RKO (cell line): ENCODE data around the gene AHDC1.

Source experiments
- DNase-seq: peaks from one replicate; pipeline ENCODE4 v3.0.0-alpha.2; 2016; ENCODE audit warnings: low spot score

AHDC1 gene

DNA sequence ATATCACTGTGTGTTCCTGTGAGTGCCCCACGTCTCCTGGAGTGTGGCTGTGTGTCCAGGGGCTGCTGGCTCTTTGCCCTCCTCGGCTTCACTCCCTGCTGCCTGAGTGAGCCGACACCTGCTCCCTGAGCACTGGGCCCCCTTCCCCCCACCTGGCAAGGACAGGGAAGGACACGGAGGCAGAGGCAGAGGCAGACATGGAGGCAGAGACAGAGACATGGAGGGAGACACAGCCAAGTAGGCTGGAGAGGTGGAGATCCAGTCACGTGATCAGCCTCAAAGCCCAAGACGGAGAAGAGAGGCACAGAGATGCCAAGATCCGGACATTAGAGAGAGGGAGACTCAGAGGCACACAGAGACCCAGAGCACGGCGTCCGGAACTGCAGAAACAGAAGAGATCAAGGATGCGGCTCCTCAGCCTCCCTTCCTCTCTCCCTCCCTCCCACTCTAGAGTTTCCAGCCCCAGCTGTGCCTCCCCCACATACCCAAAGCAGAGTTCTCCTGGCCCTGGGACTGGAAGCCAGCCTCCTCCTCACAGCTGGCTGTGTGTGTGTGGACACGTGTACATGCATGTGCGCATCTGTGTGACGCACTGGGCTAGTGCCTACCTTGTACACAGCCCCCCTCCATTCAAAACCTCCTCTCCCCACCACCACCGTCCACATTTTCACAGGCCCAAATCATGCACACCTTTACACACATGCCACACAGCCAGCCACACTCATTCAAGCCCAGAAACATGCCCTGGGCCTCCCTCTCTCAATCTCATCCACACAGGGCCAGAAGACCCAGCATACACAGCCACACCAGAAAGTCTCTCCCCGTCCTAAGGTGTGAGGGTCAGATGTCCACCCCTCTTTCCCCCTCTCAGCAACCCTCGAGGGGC lies 74.9 kb downstream of the AHDC1 start:
- no peak for DNase-seq

DNA sequence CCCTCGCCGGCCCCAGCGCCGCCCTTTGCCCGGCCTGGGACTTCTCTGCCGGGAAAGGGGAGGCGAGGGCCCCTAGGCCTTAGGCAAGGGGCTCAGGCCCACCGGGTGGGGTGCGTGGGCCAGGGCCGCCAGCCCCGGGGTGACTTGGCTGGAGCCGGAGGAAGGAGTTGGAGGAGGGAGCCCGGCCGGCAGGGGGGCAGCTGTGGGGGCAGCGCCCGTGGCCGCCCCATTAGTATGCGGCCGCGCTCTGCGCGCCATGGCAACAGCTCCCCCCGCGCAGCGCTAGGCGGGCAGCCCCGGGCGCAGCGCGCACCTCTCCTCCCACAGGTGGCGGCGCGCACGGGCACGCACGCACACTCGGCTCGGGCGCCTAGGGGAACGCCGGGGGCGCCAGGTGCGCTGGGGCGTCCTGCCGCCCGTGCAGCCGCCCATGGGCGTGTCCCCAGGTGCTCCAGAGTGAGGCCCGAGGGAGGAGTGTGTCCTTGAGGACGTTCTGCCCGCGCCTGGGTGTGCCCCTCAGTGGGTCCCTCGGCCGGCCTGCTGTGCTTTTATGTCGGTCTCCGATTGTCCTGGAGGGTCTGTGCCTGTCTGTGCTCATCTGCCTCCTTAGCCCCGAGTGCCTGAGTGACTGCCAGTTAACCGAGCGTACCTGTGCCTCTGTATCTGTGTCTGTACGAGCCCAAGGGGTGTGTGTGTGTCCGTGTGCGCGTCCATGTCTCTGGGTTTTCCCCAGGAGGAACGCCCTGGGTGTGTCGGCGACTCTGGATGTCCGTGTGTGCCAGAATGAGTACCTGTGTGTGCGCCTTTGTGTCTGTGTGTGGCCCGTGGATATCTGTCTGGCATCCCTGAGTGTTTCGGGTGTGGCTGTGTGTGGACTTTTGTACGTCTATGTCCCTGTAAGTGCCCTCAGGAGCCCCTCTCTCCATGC lies 75.8 kb downstream of the AHDC1 start:
- DNase-seq, result no peak

DNA sequence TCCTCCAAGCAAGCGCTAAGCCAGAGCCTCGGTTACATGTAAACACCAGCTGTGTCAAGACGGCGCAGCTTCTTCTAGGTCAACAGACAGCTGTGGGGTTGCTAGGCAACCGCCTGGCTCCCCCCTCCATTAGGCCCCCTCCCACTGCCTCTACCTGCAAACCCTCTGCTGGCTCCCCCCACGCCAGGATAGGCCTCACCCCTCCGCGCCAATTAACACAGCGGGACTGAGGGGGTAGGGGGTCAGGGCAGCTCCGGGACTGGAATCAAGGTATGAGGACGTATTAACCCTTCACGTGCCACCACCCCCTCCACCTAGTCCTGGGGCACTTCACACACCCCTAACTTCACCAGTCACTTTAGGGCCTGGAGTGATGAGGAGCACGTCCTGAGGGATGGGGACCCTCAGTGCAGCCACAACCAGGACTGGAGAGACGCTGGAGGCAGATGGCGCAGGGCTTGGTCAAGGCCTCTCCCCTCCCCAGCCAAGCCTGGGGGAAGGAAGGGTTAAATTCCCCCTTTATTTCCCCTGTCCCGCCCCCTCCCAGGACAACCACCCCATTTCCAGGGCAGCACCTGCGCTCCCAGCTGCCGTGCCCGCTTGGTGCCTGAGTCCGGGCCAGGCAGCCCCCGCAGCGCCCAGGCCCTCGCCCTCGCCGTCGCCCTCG lies 76.6 kb downstream of the AHDC1 start:
- no peak for DNase-seq

DNA sequence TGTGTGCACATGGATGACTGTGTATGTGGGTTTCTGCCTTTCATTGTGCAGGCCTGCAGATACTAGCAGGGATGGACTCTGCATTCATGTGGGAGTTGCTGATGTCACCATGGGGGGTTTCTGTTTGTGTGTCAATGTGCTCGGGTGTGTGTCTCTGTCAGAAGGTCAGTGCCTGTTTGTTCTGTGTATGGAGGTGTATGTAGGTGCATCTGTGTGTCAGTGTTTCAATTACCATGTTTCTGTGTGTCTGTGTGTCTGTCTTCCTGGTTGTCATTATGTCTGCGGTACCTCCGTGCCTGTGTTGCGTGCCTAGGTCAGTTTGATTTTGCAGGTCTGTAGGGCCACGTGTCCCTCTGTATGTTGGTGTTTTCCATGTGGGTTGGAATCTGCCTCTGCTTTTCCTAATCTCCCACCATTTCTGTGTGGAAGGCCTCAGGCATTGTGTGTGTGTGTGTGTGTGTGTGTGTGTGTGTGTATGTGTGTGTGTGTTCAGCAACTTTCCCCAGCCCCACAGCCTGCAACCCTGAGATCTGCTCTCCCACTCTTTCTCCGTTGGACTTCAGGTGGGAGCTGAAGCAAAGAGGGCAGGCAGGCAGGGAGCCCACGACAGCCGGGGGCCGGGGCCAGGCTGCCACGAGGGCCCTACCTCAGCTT lies 77.2 kb downstream of the AHDC1 start:
- no peak for DNase-seq

DNA sequence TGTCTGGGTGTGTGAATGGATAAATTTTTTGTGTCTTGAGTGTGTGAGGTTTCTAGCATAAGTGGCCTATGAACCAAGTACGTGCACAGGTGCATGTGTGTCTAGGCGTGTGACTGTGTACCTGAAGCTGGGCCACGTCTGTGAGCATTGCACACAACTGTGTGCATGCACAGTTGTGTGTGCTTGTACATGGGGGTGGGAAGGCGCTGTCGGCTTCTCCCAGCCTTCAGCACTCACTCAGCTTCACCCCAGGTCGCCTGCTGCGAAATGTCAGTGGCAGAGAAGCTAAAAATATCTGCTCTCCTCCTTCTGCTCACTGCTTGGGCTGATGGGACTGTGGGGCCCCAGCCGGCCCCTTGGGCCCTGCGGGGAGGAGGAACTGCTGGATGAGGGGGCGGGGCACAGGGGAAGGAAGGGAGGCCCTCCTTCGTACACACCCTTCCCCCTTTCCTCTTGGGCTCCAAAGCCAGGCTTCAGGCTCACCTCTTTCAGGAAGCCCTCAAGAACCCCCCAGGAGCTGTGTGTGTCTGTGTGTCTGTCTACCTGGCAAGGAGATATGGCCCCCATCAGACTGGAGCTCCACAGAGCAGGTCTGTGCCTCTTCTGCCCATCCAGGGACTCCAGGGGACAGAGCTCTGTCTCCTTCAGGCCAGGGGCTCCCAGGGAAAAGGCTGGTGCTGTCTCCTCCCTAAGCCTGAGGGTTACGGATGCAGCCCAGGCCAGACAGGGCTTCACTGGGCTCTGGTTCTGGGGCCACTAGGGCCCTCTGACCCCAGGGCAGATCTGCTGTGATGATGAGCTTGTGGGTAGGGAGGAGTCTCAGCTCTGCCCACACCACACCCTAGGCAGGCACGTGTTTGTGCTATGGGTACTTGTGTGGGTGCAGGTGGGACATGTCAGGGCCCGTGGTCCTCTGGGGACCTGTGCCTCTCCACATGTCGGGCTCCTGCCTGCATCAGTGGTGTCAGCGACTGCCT lies 78.4 kb downstream of the AHDC1 start:
- no peak for DNase-seq

DNA sequence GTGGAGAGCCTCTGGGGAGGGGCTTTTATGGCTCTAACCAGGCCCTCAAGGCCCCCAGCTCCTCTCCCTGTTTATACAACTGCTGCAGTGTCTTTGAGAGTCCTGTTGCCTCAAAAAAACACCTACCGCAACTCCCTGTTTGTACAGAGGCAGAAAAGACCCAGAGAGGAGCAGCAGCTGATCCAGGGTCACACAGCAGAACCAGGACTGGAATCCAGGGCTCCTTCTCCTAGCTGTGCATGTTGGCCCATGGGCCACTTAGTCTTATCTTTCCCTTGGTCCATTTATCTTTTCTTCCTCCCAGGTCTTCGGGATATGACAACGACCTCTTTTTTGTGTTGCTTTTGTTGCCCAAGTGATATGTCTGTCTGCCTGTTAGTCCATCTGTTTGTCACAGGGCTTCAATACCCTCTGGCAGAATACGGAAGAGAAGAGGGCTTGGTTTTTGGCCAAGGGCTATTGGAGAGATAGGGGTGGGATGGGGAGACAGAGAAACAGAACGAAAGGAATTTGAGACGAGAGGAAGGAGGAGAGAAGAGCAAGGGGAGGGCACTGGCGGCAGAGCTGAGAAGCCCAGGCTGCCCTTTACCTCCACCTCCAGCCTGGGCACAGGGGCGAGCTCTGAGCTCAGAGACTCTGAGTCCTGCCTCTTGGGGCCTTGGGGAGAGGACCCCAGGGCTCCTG lies 80.5 kb downstream of the AHDC1 start:
- DNase-seq, result no peak

DNA sequence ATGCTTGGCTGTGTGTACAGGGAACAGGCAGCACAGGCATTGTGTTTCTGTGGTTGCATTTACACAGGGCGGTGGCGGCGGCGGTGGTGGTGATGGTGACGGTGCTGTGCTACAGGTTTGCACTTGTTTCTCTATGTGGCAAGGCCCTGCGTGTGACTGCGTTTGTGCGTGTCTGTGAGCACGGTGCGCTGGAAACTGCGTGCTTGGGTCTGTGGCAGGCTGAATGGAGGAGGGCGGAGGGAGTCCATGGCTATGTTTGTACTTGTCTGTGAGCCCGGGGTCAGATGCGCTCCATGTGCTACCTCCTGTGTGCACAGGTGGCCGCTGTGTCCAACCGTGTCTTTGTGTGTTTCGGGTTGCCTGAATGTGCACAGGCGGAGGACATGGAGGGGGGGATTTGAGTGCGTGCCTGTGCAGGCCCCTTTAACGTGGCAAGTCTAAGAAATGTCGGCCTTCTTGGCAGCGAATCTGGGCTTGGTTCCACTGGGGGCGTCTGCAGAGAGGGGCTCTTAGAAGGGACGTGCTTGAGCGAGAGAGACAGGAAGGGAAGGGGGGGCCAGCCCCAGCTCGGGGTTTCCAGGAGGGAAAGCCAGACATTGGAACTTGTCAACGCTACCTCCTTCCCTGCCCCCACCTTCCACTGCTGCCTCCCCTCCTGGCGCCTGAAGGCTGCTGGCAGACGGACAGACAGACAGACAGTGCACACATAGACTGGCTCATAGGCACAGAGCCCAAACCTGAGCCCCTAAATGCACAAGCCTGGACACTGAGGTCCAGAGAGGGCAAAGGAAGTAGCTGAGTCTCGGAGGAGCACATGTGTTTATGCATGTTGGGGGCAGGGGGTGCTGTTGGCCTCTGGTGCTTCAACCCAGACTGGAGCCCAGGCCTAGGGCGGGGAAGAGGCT lies 81.3 kb downstream of the AHDC1 start:
- no peak for DNase-seq

DNA sequence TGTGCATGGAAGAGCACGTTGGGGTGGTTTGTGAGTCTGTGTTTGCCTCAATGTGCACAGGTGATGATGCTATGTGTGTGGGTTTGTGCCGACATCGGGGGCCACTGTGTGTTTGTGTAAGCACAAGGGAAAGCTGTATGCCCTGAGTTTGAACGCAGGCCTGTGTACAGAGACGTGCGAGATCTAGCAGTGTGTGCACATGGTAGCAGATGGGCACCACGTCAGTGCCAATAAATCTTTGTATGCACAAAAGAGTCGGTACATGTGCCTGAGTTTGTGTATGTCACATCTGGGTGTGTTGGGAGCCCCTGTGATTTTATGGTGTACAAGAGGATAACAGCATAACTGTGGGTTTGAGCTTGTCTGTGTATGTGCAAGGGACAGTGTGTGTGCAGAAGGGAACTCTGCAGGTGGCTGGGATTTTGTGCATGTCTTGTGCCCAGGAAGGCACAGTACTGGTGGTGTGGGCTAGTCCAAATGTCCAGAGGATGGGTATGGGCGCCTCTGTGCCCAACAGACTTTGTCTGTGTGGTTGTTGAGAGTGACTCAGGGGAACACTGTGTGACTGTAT lies 82.0 kb downstream of the AHDC1 start:
- no peak for DNase-seq

DNA sequence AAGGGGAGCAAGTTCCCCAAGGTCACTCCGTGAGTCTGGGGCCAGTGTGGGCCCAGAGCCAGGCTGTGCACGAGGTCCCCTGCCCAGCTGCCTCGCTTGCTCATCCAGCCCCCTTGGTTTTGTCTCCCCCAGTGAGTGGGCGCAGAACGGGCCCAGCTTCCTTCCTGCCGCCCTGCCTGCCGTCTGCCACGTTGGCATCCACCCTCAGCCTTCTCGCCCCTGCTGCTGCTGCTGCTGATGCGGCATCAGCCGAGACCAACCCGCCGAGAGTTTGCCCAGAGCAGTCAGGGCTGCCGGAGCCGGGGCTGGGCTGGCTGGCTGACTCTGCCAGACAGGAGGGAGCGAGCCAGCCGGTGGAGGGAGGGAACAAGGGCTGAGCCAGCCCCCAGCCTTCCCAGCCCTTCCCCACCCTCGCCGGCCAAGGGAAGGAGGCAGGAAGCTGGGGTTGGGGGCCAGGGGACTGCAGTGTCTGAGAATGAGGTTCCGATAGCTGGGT lies 82.6 kb downstream of the AHDC1 start:
- DNase-seq, result no peak

DNA sequence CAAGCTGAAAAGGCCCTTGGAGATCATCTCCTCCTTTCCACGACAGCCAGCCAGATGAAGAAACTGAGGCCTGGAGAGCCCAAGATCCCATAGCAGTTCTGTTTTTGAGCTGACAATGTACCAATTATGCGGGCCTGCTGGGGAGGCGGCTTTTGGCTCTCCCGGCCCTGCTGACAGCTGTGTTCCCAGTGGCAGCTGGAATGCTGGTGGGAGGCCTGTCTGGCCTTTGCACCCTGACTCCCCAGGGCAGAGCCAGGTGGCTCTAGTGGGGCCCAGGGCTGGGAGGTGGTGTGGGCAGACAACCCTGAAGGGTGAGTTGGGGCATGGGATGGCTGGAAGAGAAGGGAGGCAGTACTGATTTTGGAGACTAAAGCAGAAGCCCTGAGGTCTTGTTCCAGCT lies 83.3 kb downstream of the AHDC1 start:
- no peak for DNase-seq

DNA sequence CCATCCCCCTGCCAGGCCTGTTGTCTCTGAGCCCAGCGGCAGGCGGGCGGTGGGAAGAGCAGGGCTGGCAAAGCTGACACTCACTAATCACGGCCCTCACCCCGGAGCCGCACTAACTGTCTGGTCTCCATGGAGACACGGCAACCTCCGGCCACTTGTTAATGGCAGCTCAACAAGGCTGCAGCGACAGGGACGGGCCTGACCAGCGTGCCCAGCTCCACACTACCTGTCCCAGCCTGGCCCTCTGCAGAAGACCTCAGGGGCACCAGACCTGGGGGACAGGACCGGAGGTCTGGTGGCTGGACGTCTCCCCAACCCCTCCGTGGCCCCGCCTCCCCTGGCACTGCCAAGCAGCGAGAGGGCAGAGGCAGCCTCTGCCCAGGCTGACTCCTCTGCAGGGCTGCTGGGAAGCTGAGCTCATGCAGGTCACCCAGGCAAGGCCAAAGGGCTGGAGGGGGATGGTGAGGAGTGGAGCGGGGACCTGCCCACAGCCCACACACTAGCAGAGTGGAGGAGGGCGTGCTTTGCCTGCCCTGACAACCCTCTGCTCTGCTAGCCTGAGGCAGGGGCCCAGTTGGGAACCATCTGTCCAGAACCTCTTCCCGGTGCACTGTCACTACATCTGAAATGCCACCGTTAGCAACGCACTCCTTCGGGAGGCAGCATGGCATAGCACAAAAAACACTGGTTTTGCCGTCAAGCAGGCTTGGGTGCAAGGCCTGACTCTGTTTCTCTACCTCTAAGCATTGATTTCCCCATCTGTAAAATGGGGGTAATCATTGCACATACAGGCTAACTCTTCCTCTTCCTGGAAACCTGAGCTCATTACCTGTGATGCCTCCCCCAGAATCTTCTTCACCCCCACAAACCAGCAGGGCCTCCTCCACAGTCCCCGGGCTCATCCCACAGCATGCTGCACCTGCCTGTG lies 84.3 kb downstream of the AHDC1 start:
- DNase-seq, result no peak

DNA sequence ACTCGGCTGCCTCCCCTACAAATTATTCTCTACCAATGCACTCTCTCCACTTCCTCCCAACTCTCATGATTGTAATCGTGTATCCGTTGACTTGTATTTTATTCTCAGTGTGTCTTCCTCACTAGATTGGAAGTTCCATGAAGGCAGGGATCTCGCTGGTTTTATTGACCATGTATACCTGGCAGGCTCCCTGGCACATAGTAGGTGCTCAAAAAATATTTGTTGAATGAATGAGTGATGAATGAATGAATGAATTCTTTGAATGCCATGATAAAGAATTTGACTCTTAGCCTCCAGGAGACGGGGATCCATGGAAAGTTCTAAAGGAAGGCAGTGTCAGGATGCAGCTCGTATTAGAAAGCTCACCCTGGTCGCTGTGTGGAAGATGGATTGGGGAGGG lies 85.1 kb downstream of the AHDC1 start:
- DNase-seq, result no peak

DNA sequence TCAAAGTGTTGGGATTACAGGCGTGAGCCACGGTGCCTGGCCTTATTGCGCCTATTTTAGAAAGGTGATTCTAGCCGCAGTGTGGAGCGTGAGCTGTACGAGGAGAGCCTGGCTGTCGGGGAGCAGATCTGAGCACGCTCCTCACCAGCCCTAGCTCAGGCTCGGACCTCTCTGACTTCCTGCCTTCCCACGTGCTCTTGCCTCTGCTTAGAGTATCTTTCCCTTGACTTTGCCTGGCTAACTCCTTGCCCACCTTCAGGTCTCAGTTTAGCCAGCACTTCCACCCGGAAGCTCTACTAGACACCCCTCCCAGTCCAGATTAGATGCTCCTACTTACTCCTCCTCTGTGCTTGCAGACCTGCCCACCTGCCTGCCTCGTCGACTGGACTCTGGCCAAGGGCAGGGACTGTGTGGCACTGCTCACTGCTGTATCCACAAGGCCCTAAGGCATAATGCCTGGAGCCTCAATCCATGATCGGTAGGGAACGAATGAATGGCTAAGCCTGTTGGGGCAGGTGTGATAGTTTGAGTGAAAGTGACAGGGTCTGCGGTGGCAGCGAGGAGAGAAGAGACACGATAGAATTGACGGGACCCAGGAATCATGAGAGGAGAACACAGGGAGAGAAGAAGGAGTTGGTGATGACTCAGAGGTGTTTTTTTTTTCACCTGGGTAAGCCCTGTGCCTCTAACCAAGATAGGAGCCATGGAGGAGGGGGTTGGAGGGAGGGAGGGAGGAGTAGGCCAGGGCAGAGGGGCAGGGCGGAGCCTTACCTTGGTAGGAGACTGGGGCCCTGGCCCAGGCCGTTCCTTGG lies 85.8 kb downstream of the AHDC1 start:
- DNase-seq, result no peak

DNA sequence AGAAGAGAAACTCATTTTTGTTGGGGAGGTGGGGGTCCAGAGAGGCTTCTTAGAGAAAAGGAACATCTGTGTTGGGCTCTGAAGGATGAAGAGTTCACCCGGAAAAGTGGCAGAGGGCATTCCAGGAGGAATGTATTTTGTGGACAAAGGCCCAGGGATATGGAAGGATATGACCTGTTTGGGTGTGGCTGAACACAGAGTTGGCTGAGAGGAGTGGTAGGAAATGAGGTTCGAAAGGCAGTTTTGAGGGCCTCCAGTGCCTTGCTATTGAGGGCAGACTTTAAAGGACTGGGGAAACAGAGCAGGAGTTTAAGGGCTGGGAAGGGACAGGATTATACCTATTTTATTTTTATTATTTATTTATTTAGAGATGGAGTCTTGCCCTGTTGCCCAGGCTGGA lies 86.6 kb downstream of the AHDC1 start:
- DNase-seq, result no peak

DNA sequence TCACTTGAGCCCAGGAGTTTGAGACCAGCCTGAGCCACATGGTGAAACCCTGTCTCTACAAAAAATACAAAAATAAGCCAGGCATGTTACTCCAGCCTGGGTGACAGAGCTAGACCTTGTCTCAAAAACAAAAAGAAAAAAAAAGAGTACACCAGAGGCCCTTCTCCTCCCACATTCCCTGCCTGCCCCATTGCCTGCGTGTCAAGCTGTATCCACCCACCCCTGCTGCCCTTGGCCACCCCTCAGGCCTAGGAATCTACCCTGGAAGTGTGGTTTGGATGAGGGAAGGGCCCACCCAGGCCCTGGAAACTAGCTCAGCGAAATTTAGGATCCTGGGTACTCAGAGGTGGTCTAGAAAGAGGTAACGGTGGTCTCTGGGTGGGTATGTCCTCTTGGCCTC lies 88.3 kb downstream of the AHDC1 start:
- no peak for DNase-seq

DNA sequence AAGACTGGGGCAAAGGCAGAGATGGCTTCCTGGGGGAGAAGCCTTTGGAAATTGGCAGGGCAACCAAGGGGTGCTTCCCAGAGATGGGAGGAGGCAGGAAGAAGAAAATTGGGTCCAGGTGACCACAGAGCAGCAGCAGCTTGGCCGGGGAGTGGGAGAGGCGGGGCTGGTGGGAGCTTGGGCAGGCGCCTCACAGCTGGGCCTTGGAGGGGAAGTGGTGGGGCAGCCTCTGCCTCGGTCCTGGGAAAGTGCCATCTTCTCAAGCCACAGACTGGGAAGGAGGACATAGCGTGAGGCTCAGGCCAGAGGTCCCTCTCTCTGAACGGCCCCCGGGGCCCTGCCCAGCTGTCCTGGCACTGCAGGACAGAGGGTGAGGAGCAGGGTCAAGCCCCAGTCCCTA lies 90.0 kb downstream of the AHDC1 start:
- DNase-seq, result no peak

DNA sequence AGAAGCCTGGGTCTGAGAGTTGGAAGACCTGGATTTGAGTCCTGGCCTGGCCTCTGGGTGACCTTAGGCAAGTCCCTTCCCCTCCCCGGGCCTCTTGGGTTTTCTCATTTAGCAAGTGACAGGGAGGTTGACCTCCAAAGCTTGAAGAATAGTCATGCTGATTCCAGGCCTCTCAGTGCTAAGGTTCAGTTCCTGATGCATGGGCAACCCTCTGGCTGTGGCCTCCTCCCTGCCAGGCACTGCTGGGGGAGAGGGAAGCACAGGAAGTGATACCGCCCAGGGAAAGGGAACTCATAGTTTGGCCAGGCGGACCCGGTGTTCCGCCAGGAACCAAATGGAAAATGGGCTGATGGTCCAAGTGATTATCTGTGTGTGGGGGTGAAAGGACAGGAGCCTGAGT lies 90.4 kb downstream of the AHDC1 start:
- no peak for DNase-seq
